Neuronal stem cell (in vitro differentiated cells): ENCODE data around the gene SULT1C2.

Experiments used
- DNase-seq: peaks from one replicate; pipeline ENCODE4 v3.0.0-alpha.2; 2013; ENCODE audit warnings: low spot score
- H2AFZ ChIP-seq: one replicate; pipeline ENCODE4 v1.6.1; 2013; ENCODE audit warnings: mild to moderate bottlenecking, low read length, inconsistent platforms
- H2AK5ac ChIP-seq: 2 replicates; pipeline ENCODE4 v1.6.1; 2013; ENCODE audit warnings: low read depth, mild to moderate bottlenecking, inconsistent platforms, low read length, moderate library complexity, mixed read lengths
- H2BK120ac ChIP-seq: 2 replicates; pipeline ENCODE4 v1.6.1; 2013; ENCODE audit warnings: low read depth, mild to moderate bottlenecking, inconsistent platforms, low read length, moderate library complexity, mixed read lengths
- H2BK12ac ChIP-seq: one replicate; pipeline ENCODE4 v1.6.1; 2013; ENCODE audit warnings: low read length, inconsistent platforms
- H2BK15ac ChIP-seq: 2 replicates; pipeline ENCODE4 v1.6.1; 2013; ENCODE audit warnings: mild to moderate bottlenecking, low read length, inconsistent platforms, mixed read lengths
- H2BK5ac ChIP-seq: one replicate; pipeline ENCODE4 v1.6.1; 2013; ENCODE audit warnings: inconsistent platforms, mild to moderate bottlenecking, low read length, moderate library complexity
- H3K14ac ChIP-seq: one replicate; pipeline ENCODE4 v1.6.1; 2013; ENCODE audit warnings: low read length, inconsistent platforms
- H3K18ac ChIP-seq: 2 replicates; pipeline ENCODE4 v1.6.1; 2013; ENCODE audit warnings: low read length, inconsistent platforms
- H3K23ac ChIP-seq: 2 replicates; pipeline ENCODE4 v1.6.1; 2013; ENCODE audit warnings: low read depth, mild to moderate bottlenecking, mixed read lengths, low read length, inconsistent platforms; ENCODE audit not compliant: poor library complexity
- H3K27ac ChIP-seq: replicated peaks from 3 replicates; pipeline ENCODE4 v1.5.1; 2013; ENCODE audit warnings: low read length, inconsistent platforms
- H3K27me3 ChIP-seq, 3 experiments: 2 replicates each; pipeline ENCODE4 v1.6.1; 2013; ENCODE audit warnings: low read length in 3 of 3, mild to moderate bottlenecking in 2 of 3, inconsistent platforms in 1 of 3, low read depth in 1 of 3, mixed read lengths in 1 of 3, moderate library complexity in 1 of 3; ENCODE audit not compliant: control insufficient read depth in 3 of 3, insufficient read depth in 3 of 3
- H3K36me3 ChIP-seq, 2 donors: replicated peaks in 1 of 2; 2 replicates each; pipeline ENCODE4 v1.6.1; 2013; ENCODE audit warnings: low read length in 2 of 2; ENCODE audit not compliant: control insufficient read depth in 2 of 2, insufficient read depth in 2 of 2
- H3K4ac ChIP-seq: 2 replicates; pipeline ENCODE4 v1.6.1; 2013; ENCODE audit warnings: inconsistent platforms, mild to moderate bottlenecking, low read length, moderate library complexity
- H3K4me1 ChIP-seq, 2 donors: 1 replicate in 1 of 2; 2 replicates in 1 of 2; pipeline ENCODE4 v1.6.1; 2013; ENCODE audit warnings: low read length in 2 of 2, low read depth in 1 of 2; ENCODE audit not compliant: control insufficient read depth in 2 of 2, insufficient read depth in 1 of 2
- H3K4me2 ChIP-seq: one replicate; pipeline ENCODE4 v1.6.1; 2013; ENCODE audit warnings: mild to moderate bottlenecking, low read length, inconsistent platforms; ENCODE audit not compliant: insufficient read depth, poor library complexity, severe bottlenecking
- H3K4me3 ChIP-seq, 2 donors: 2 replicates each; pipeline ENCODE4 v1.5.1; 2013; ENCODE audit warnings: low read length in 2 of 2, mild to moderate bottlenecking in 2 of 2, inconsistent platforms in 1 of 2, moderate library complexity in 1 of 2
- H3K79me1 ChIP-seq: one replicate; pipeline ENCODE4 v1.6.1; 2013; ENCODE audit warnings: low read depth, mild to moderate bottlenecking, inconsistent platforms, low read length, moderate library complexity
- H3K9ac ChIP-seq: one replicate; pipeline ENCODE4 v1.6.1; 2013; ENCODE audit warnings: mild to moderate bottlenecking, low read depth, low read length, inconsistent platforms; ENCODE audit not compliant: poor library complexity
- H3K9me3 ChIP-seq, 2 donors: replicated peaks in 1 of 2; 2 replicates each; pipeline versions ENCODE3 to v1.6.1; 2013; ENCODE audit warnings: low read length in 2 of 2, mild to moderate bottlenecking in 2 of 2, inconsistent platforms in 1 of 2, low read depth in 1 of 2, mixed read lengths in 1 of 2, moderate library complexity in 1 of 2; ENCODE audit not compliant: control insufficient read depth in 2 of 2, insufficient read depth in 1 of 2
- H4K8ac ChIP-seq: one replicate; pipeline ENCODE4 v1.6.1; 2013; ENCODE audit warnings: low read depth, mild to moderate bottlenecking, inconsistent platforms, low read length, moderate library complexity
- H4K91ac ChIP-seq: one replicate; pipeline ENCODE4 v1.6.1; 2013; ENCODE audit warnings: low read length, low read depth, mild to moderate bottlenecking, inconsistent platforms; ENCODE audit not compliant: poor library complexity
- WGBS, 2 donors: extraction: QIAGEN DNeasy Blood & Tissue Kit; methylation state at CpG; one replicate each; pipeline ENCODE4 v1.1.7; 2013; ENCODE audit warnings: missing lambda C conversion rate in 2 of 2, mixed read lengths in 1 of 2; ENCODE audit not compliant: insufficient read length in 2 of 2, insufficient replicate concordance in 1 of 2; ENCODE audit errors: extremely low coverage in 2 of 2; 5-methylcytosine and 5-hydroxymethylcytosine counted together

SULT1C2 gene

GRCh38 chr2:108244667-108245414 lies 43.9 kb upstream of the SULT1C2 start:
- Histone ChIP-seq H2AFZ (no peak overlapping the region), H2BK5ac (no peak overlapping the region), H3K4me3 (no peak overlapping the region), H3K4me1 (no peaks in the 10 kb centered on the region), H3K9me3 (peaks cover 0 to 5% of the 10 kb centered on the region in 2 donors), H3K23ac (no peak overlapping the region), H4K8ac (no peak overlapping the region), H2BK120ac (no peak overlapping the region), H3K18ac (no peak overlapping the region), H3K79me1 (no peaks in the 10 kb centered on the region), H4K91ac (no peak overlapping the region), H3K27ac (no peak overlapping the region), H3K27me3 (no peaks in the 10 kb centered on the region), H3K14ac (no peak overlapping the region), H3K4ac (no peak overlapping the region), H3K9ac (no peak overlapping the region), H2BK12ac (no peak overlapping the region), H2BK15ac (no peak overlapping the region), H3K4me2 (no peak overlapping the region), H2AK5ac (no peak overlapping the region), H3K36me3 (no peaks in the 10 kb centered on the region)
- no peak for DNase-seq
- WGBS, 2 donors: no CpG with 5 or more reads among the region's 2 CpGs

- Histone ChIP-seq H3K4me3 (no peak overlapping the region), H4K91ac (no peak overlapping the region), H3K27ac (no peak overlapping the region), H2BK15ac (no peak overlapping the region), H2BK5ac (no peak overlapping the region), H2BK120ac (no peak overlapping the region), H3K27me3 (no peaks in the 10 kb centered on the region), H2AFZ (no peak overlapping the region), H3K9ac (no peak overlapping the region), H2AK5ac (no peak overlapping the region), H3K14ac (no peak overlapping the region), H3K18ac (no peak overlapping the region), H3K23ac (no peak overlapping the region), H3K36me3 (no peaks in the 10 kb centered on the region), H4K8ac (no peak overlapping the region), H3K4ac (no peak overlapping the region), H3K79me1 (peaks cover 1% of the 10 kb centered on the region), H2BK12ac (no peak overlapping the region), H3K4me2 (no peak overlapping the region), H3K9me3 (no peaks in the 10 kb centered on the region), H3K4me1 (no peaks in the 10 kb centered on the region)
- DNase-seq: no peak
- WGBS, 2 donors: no CpG with 5 or more reads among the region's 1 CpG
Measured at GRCh38 chr2:108253106-108253505, 35.6 kb upstream of the SULT1C2 start.

GRCh38 chr2:108257757-108258331 lies 30.9 kb upstream of the SULT1C2 start:
- Histone ChIP-seq H3K18ac (no peak overlapping the region), H3K27me3 (no peaks in the 10 kb centered on the region), H3K36me3 (no peaks in the 10 kb centered on the region), H3K9me3 (peaks cover 0 to 3% of the 10 kb centered on the region in 2 donors), H2BK15ac (no peak overlapping the region), H3K4me1 (no peaks in the 10 kb centered on the region), H3K23ac (no peak overlapping the region), H2BK12ac (no peak overlapping the region), H3K4me2 (no peak overlapping the region), H3K14ac (no peak overlapping the region), H2AFZ (no peak overlapping the region), H2BK120ac (no peak overlapping the region), H3K79me1 (no peaks in the 10 kb centered on the region), H3K9ac (no peak overlapping the region), H3K4me3 (no peak overlapping the region), H2BK5ac (no peak overlapping the region), H3K27ac (no peak overlapping the region), H2AK5ac (no peak overlapping the region), H3K4ac (no peak overlapping the region), H4K91ac (no peak overlapping the region), H4K8ac (no peak overlapping the region)
- no peak for DNase-seq
- no CpG with 5 or more reads among the region's 3 CpGs for WGBS, 2 donors

- no peak overlapping the region for H3K4me3 ChIP-seq
- H3K36me3 ChIP-seq: no peaks in the 10 kb centered on the region
- no peak overlapping the region for H4K91ac ChIP-seq
- no peak overlapping the region for H2BK5ac ChIP-seq
- no peak overlapping the region for H3K27ac ChIP-seq
- H3K4ac ChIP-seq: no peak overlapping the region
- H3K27me3 ChIP-seq: no peaks in the 10 kb centered on the region
- no peaks in the 10 kb centered on the region for H3K79me1 ChIP-seq
- no CpG with 5 or more reads among the region's 1 CpG for WGBS, 2 donors
- no peak overlapping the region for H2BK120ac ChIP-seq
- H3K4me1 ChIP-seq: no peaks in the 10 kb centered on the region
- no peak overlapping the region for H2BK15ac ChIP-seq
- no peak overlapping the region for H3K4me2 ChIP-seq
- DNase-seq: no peak
- no peak overlapping the region for H4K8ac ChIP-seq
- no peak overlapping the region for H3K9ac ChIP-seq
- H3K9me3 ChIP-seq: peaks cover 0 to 3% of the 10 kb centered on the region in 2 donors
- H3K14ac ChIP-seq: no peak overlapping the region
- H3K23ac ChIP-seq: no peak overlapping the region
- H2BK12ac ChIP-seq: no peak overlapping the region
- H3K18ac ChIP-seq: no peak overlapping the region
- no peak overlapping the region for H2AFZ ChIP-seq
- H2AK5ac ChIP-seq: no peak overlapping the region
Measured at GRCh38 chr2:108260773-108261172, 27.9 kb upstream of the SULT1C2 start.
